H1 (cell line): ENCODE measurements around the gene ALKBH7. TPM values are rescaled to one million over a fixed set of nuclear protein-coding genes. Genes with fewer than 3 reads are reported as not detected.

Experiments used
- CTCF ChIA-PET: fragments of 300-600 bp; sonication (Branson Sonifier 250); formaldehyde crosslinking; loops from one replicate; lab custom pipeline; 2021; ENCODE audit not compliant: partially characterized antibody; lab: Charles Lee
- POLR2A ChIA-PET: fragments of 300-600 bp; sonication (Branson Sonifier 250); formaldehyde crosslinking; loops from one replicate; lab custom pipeline; 2021; ENCODE audit warnings: inconsistent platforms; ENCODE audit not compliant: partially characterized antibody; lab: Charles Lee
- DNase-seq, 2 experiments: peaks; one replicate each; pipeline versions ENCODE4 v3.0.0 to v3.0.0-alpha.2; 2010 to 2022; ENCODE audit warnings: low spot score in 2 of 2, low read depth in 1 of 2, mixed read lengths in 1 of 2
- FAIRE-seq: peaks from 2 replicates; lab custom pipeline; 2011; peaks lifted over from hg19 to GRCh38; lab: Jason Lieb, UNC
- H2AFZ ChIP-seq: 2 replicates; pipeline ENCODE4 v1.8.1; 2012; ENCODE audit warnings: low read length, inconsistent platforms
- H2AK5ac ChIP-seq: 2 replicates; pipeline ENCODE4 v1.6.1; 2013; ENCODE audit warnings: low read depth, low read length
- H2BK120ac ChIP-seq: replicated peaks from 2 replicates; pipeline ENCODE3; 2013; ENCODE audit warnings: low read depth, low read length, inconsistent platforms
- H2BK12ac ChIP-seq: 2 replicates; pipeline ENCODE4 v1.6.1; 2013; ENCODE audit warnings: low read depth, low read length
- H2BK15ac ChIP-seq: 2 replicates; pipeline ENCODE4 v1.6.1; 2013; ENCODE audit warnings: low read length
- H2BK20ac ChIP-seq: 2 replicates; pipeline ENCODE4 v1.6.1; 2013; ENCODE audit warnings: low read length
- H2BK5ac ChIP-seq: 2 replicates; pipeline ENCODE4 v1.6.1; 2013; ENCODE audit warnings: low read depth, low read length
- H3K14ac ChIP-seq: 2 replicates; pipeline ENCODE4 v1.6.1; 2013; ENCODE audit warnings: inconsistent platforms; ENCODE audit not compliant: insufficient read length
- H3K18ac ChIP-seq: 2 replicates; pipeline ENCODE4 v1.6.1; 2013; ENCODE audit warnings: low read length; ENCODE audit errors: extremely low read depth
- H3K23ac ChIP-seq: 2 replicates; pipeline ENCODE4 v1.6.1; 2013; ENCODE audit warnings: inconsistent platforms; ENCODE audit not compliant: insufficient read length
- H3K23me2 ChIP-seq: 2 replicates; pipeline ENCODE4 v1.6.1; 2013; ENCODE audit warnings: low read depth, low read length
- H3K27ac ChIP-seq: 2 replicates; pipeline ENCODE4 v1.6.1; 2011; ENCODE audit warnings: low read depth, low read length, inconsistent platforms
- H3K27me3 ChIP-seq, 4 experiments: replicated peaks in 1 of 4; 1 replicate in 1 of 4; 2 replicates in 3 of 4; pipeline versions ENCODE4 v1.6.1 to v1.8.1; 2011 to 2013; ENCODE audit warnings: low read length in 3 of 4, mild to moderate bottlenecking in 3 of 4, inconsistent platforms in 2 of 4, mixed read lengths in 2 of 4, moderate library complexity in 1 of 4; ENCODE audit not compliant: control insufficient read depth in 3 of 4, insufficient read depth in 3 of 4; ENCODE audit errors: extremely low read depth in 1 of 4
- H3K36me3 ChIP-seq, 4 experiments: 2 replicates each; pipeline versions ENCODE4 v1.6.1 to v1.8.1; 2011 to 2013; ENCODE audit warnings: mild to moderate bottlenecking in 4 of 4, low read length in 3 of 4, moderate library complexity in 2 of 4, control low read depth in 1 of 4, inconsistent platforms in 1 of 4; ENCODE audit not compliant: insufficient read depth in 4 of 4, control insufficient read depth in 2 of 4
- H3K4ac ChIP-seq: replicated peaks from 2 replicates; pipeline ENCODE3; 2013; ENCODE audit warnings: low read length, low read depth, mixed read lengths, inconsistent platforms; ENCODE audit not compliant: insufficient read length
- H3K4me1 ChIP-seq, 4 experiments: replicated peaks in 1 of 4; 1 replicate in 1 of 4; 2 replicates in 3 of 4; pipeline versions ENCODE4 v1.6.1 to v1.8.1; 2011 to 2013; ENCODE audit warnings: low read length in 3 of 4, inconsistent platforms in 2 of 4, mixed read lengths in 1 of 4; ENCODE audit not compliant: insufficient read depth in 4 of 4, control insufficient read depth in 3 of 4
- H3K4me2 ChIP-seq, 2 experiments: 2 replicates each; pipeline versions ENCODE4 v1.6.1 to v1.8.1; 2011 to 2013; ENCODE audit warnings: low read depth in 2 of 2, low read length in 2 of 2, control low read depth in 1 of 2, inconsistent platforms in 1 of 2, mild to moderate bottlenecking in 1 of 2; ENCODE audit not compliant: insufficient read depth in 1 of 2
- H3K4me3 ChIP-seq, 4 experiments: fragments of 200-600, 300-600 bp in 1 of 4; sonication (generic), shearing (Covaris generic), sonication (Bioruptor Twin) in 1 of 4; 2 replicates each; pipeline versions ENCODE4 v1.5.1 to v1.8.1; 2011 to 2016; ENCODE audit warnings: low read length in 4 of 4, low read depth in 3 of 4, control low read depth in 2 of 4, inconsistent platforms in 2 of 4, mild to moderate bottlenecking in 2 of 4, mixed read lengths in 1 of 4, moderate library complexity in 1 of 4; ENCODE audit not compliant: insufficient read depth in 2 of 4; ENCODE audit errors: extremely low read depth in 1 of 4
- H3K56ac ChIP-seq: replicated peaks from 2 replicates; pipeline ENCODE3; 2013; ENCODE audit warnings: low read depth, mild to moderate bottlenecking, mixed read lengths, low read length, inconsistent platforms; ENCODE audit not compliant: insufficient read length
- H3K79me1 ChIP-seq: 2 replicates; pipeline ENCODE4 v1.6.1; 2013; ENCODE audit warnings: low read depth, low read length, control low read depth
- H3K79me2 ChIP-seq, 2 experiments: 2 replicates each; pipeline versions ENCODE4 v1.6.1 to v1.8.1; 2012 to 2013; ENCODE audit warnings: low read length in 2 of 2, mild to moderate bottlenecking in 2 of 2, inconsistent platforms in 1 of 2; ENCODE audit not compliant: insufficient read depth in 2 of 2, control insufficient read depth in 1 of 2
- H3K9ac ChIP-seq, 4 experiments: replicated peaks in 1 of 4; 1 replicate in 1 of 4; 2 replicates in 3 of 4; pipeline versions ENCODE4 v1.6.1 to v1.8.1; 2011 to 2013; ENCODE audit warnings: low read depth in 3 of 4, low read length in 3 of 4, control low read depth in 2 of 4, mild to moderate bottlenecking in 2 of 4, moderate library complexity in 2 of 4, inconsistent platforms in 1 of 4; ENCODE audit errors: extremely low read depth in 1 of 4
- H3K9me3 ChIP-seq, 2 experiments: 2 replicates each; pipeline versions ENCODE4 v1.6.1 to v1.8.1; 2012 to 2013; ENCODE audit warnings: mild to moderate bottlenecking in 2 of 2, moderate library complexity in 2 of 2, control low read depth in 1 of 2, inconsistent platforms in 1 of 2, low read depth in 1 of 2, low read length in 1 of 2, mixed read lengths in 1 of 2; ENCODE audit not compliant: insufficient read depth in 2 of 2
- H4K20me1 ChIP-seq, 2 experiments: replicated peaks in 1 of 2; 2 replicates each; pipeline versions ENCODE3 to v1.8.1; 2011 to 2013; ENCODE audit warnings: inconsistent platforms in 2 of 2, low read length in 2 of 2, mild to moderate bottlenecking in 1 of 2; ENCODE audit not compliant: insufficient read depth in 2 of 2, control insufficient read depth in 1 of 2
- H4K5ac ChIP-seq: 2 replicates; pipeline ENCODE4 v1.6.1; 2013; ENCODE audit warnings: low read length, low read depth, mixed read lengths, inconsistent platforms; ENCODE audit not compliant: insufficient read length
- H4K8ac ChIP-seq: 2 replicates; pipeline ENCODE4 v1.8.0; 2013; ENCODE audit warnings: mild to moderate bottlenecking, moderate library complexity, low read length, inconsistent platforms; ENCODE audit not compliant: insufficient read depth; ENCODE audit errors: extremely low read depth
- H4K91ac ChIP-seq: replicated peaks from 2 replicates; pipeline ENCODE3; 2013; ENCODE audit warnings: low read length, mixed read lengths, inconsistent platforms; ENCODE audit not compliant: insufficient read length
- CBX8 ChIP-seq: fragments of 300-800, 300-1000 bp; sonication (generic); IDR thresholded peaks from 2 replicates; pipeline ENCODE4 v1.7.1; 2016; ENCODE audit warnings: low read depth, low read length, borderline replicate concordance
- CREB1 ChIP-seq: IDR thresholded peaks from 2 replicates; pipeline ENCODE4 v1.6.1; 2012; ENCODE audit warnings: inconsistent platforms
- HDAC6 ChIP-seq: IDR thresholded peaks from one replicate; pipeline ENCODE4 v1.7.1; 2012; ENCODE audit warnings: low read depth, mild to moderate bottlenecking, inconsistent platforms, low read length, moderate library complexity
- JUN ChIP-seq: IDR thresholded peaks from 2 replicates; pipeline ENCODE4 v1.6.1; 2011; ENCODE audit warnings: low read depth, mild to moderate bottlenecking, improper control_type of control experiment, low read length
- KDM1A ChIP-seq: fragments of 200-600, 300-600 bp; sonication (generic); IDR thresholded peaks from 2 replicates; pipeline ENCODE4 v1.7.1; 2016; ENCODE audit warnings: mild to moderate bottlenecking, low read length, borderline replicate concordance
- KDM4A ChIP-seq: IDR thresholded peaks from one replicate; pipeline ENCODE4 v1.7.1; 2012; ENCODE audit warnings: low read depth, mild to moderate bottlenecking, moderate library complexity, low read length, inconsistent platforms; ENCODE audit not compliant: severe bottlenecking
- NRF1 ChIP-seq: IDR thresholded peaks from 2 replicates; pipeline ENCODE4 v1.6.1; 2011; ENCODE audit warnings: mild to moderate bottlenecking, low read depth, low read length, improper control_type of control experiment
- PHF8 ChIP-seq: fragments of 200-600 bp; sonication (generic); conservative IDR thresholded peaks from 2 replicates; pipeline ENCODE4 v1.7.1; 2012; ENCODE audit warnings: low read depth, mild to moderate bottlenecking, inconsistent platforms, low read length, moderate library complexity
- RFX5 ChIP-seq: IDR thresholded peaks from 2 replicates; pipeline ENCODE4 v1.6.1; 2011; ENCODE audit warnings: low read depth, low read length, improper control_type of control experiment, borderline replicate concordance
- SIRT6 ChIP-seq: IDR thresholded peaks from one replicate; pipeline ENCODE4 v1.7.1; 2012; ENCODE audit warnings: low read length, inconsistent platforms
- SIX5 ChIP-seq: IDR thresholded peaks from 2 replicates; pipeline ENCODE4 v1.6.1; 2011; ENCODE audit warnings: mild to moderate bottlenecking, low read depth, low read length
- SP4 ChIP-seq: IDR thresholded peaks from 2 replicates; pipeline ENCODE4 v1.6.1; 2012; ENCODE audit warnings: low read length, inconsistent platforms
- TAF1 ChIP-seq: IDR thresholded peaks from 2 replicates; pipeline ENCODE4 v1.6.1; 2011; ENCODE audit warnings: mild to moderate bottlenecking, low read depth, low read length
- ZNF274 ChIP-seq: IDR thresholded peaks from 2 replicates; pipeline ENCODE4 v1.7.0; 2012; ENCODE audit warnings: low read length, borderline replicate concordance; ENCODE audit errors: extremely low read depth
- WGBS, 2 experiments: shearing (Covaris generic) in 1 of 2; methylation state at CpG; one replicate each; pipeline versions ENCODE4 v1.1.6 to v1.1.7; 2013 to 2015; ENCODE audit warnings: low lambda C conversion rate in 2 of 2, mixed read lengths in 2 of 2, inconsistent platforms in 1 of 2, low coverage in 1 of 2, missing lambda C conversion rate in 1 of 2; ENCODE audit not compliant: insufficient replicate concordance in 2 of 2, insufficient coverage in 1 of 2, insufficient read length in 1 of 2; ENCODE audit errors: extremely low coverage in 1 of 2, missing lambda C conversion rate in 1 of 2; 5-methylcytosine and 5-hydroxymethylcytosine counted together
- polyA plus RNA-seq, 7 experiments: library from polyadenylated mRNA; depleted of rRNA in 3 of 7; stranded (reverse) in 5 of 7; unstranded in 2 of 7; fragments of >200 nt in 5 of 7; fragments of 200-250 nt in 2 of 7; gene quantifications; 1 replicate in 5 of 7; 2 replicates in 1 of 7; 4 replicates in 1 of 7; pipeline versions ENCODE4 v1.2.1 to v1.2.3, GENCODE V29; 2011 to 2013; ENCODE audit warnings: missing spikeins in 2 of 7, mixed read lengths in 2 of 7
- total RNA-seq: library from RNA; stranded (reverse); fragmentation: NEBNext Ultra II Directional; extraction: Animal tissue kit (Norgen Biotek cat#: 25700); gene quantifications from 2 replicates; pipeline ENCODE4 v1.2.1, GENCODE V29; 2021

The ALKBH7 gene
- total and polyA plus RNA-seq, 2 of the 8 experiments (the other 6 are each of a cell fraction or from before 2014, with no cell fraction given): 66.3 to 100 TPM

- POLR2A ChIA-PET: interaction anchor here (0.6 to 9.9 kb wide), 10 partner anchors 9 to 248 kb away, joined by 3 to 81 read pairs (median 4); partner anchors contain the start of genes ALKBH7, CLPP, CRB3 and KHSRP
- H3K36me3 ChIP-seq: peaks cover 5 to 23% (median 10%) of the 10 kb centered on the region in 4 experiments; a peak in 6 of 8 replicates
- TF ChIP-seq ZNF274 (no peak), CREB1 (no peak), SIRT6 (no peak), KDM4A (no peak), TAF1 (peak; percentile 14; the same call in 1 of the 2 replicates), CBX8 (no peak), RFX5 (no peak), HDAC6 (no peak), JUN (no peak), NRF1 (peak; percentile 79), SP4 (no peak), SIX5 (no peak), KDM1A (no peak), PHF8 (no peak)
Observed at GRCh38 chr19:6393983-6394412, 21.4 kb downstream of the ALKBH7 start.

More at GRCh38 chr19:6393983-6394412, 21.4 kb downstream of the ALKBH7 start:
- DNase-seq (no peak), FAIRE-seq (peak; percentile 69)
- H3K27me3 ChIP-seq: no peaks in the 10 kb centered on the region
- H2BK15ac ChIP-seq: peak overlapping the region; percentile 99
- H3K23me2 ChIP-seq: peaks cover 7% of the 10 kb centered on the region
- peak overlapping the region; percentile 68 for H4K91ac ChIP-seq
- H2AK5ac ChIP-seq: no peak overlapping the region; the same call in 1 of the 2 replicates
- 12% methylated on average over 14 of the region's 14 CpGs; no CpG with 5 or more reads in 1 of the 2 experiments for WGBS, 2 experiments
- peak overlapping the region; percentile 95 to 96 for H3K4me2 ChIP-seq
- H3K79me2 ChIP-seq: peaks cover 5 to 20% of the 10 kb centered on the region in 2 experiments; a peak in 3 of 4 replicates
- peaks cover 0 to 8% (median 7%) of the 10 kb centered on the region in 4 experiments; a peak in 5 of 7 replicates for H3K4me1 ChIP-seq
- H4K20me1 ChIP-seq: no peaks in the 10 kb centered on the region
- H2BK12ac ChIP-seq: peak overlapping the region; percentile 4; the same call in 1 of the 2 replicates
- H2AFZ ChIP-seq: peak overlapping the region; percentile 91
- H3K27ac ChIP-seq: peak overlapping the region; percentile 89
- peak overlapping the region; percentile 93 for H3K18ac ChIP-seq
- peak overlapping the region; percentile 77; the same call in 1 of the 2 replicates for H4K8ac ChIP-seq
- H3K4me3 ChIP-seq: peak overlapping the region; percentile 72 to 99 (median 90)
- CTCF ChIA-PET: interaction anchor here (0.8 to 1.5 kb wide), 3 partner anchors 14 to 177 kb away, joined by 3 to 5 read pairs (median 4); no protein-coding TSS in a partner anchor
- H3K14ac ChIP-seq: no peak overlapping the region
- no peak overlapping the region for H2BK120ac ChIP-seq
- H2BK20ac ChIP-seq: no peak overlapping the region
- H3K23ac ChIP-seq: no peak overlapping the region
- H3K56ac ChIP-seq: no peak overlapping the region
- H3K9ac ChIP-seq: peak overlapping the region in 3 of 4 experiments; percentile 34 to 81 (median 72); a peak in 4 of 7 replicates
- peak overlapping the region; percentile 71 for H4K5ac ChIP-seq
- peak overlapping the region; percentile 55 for H3K4ac ChIP-seq
- peaks cover 6% of the 10 kb centered on the region for H3K79me1 ChIP-seq
- no peaks in the 10 kb centered on the region for H3K9me3 ChIP-seq
- H2BK5ac ChIP-seq: peak overlapping the region; percentile 91
